ENCODE data around the gene CCR2.

Gene CCR2

DNA sequence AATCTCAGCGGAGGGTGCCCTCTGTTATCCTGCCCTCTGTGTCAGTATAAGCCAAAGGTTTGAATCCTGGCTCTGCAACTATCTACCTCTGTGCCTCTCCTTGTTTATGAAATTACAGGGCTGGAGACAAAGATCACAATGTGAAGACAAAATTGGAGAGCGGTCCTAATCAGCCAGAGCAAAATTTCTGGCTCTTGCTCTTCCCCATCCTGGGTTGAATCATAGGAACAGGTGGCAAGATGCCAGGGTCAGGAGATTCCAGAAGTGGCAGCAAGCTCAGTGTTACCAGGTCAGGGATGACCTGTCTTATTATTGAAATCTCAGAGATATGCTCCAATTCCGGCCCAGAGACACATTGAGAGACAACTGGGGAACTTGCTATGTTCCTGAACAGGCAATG, 2.3 kb upstream of the CCR2 start:
- TF ChIP-seq KLF7 (tag by site-specific recombination; IDR thresholded peaks at IDR 0.05; ENCODE audit: borderline replicate concordance): no peak
- no peaks in the 10 kb centered on the region for H3K9me3 ChIP-seq (ENCODE audit: control insufficient read depth, insufficient read depth, low read depth, low read length)
- no peaks in the 10 kb centered on the region for H3K4me1 ChIP-seq (ENCODE audit: control insufficient read depth, insufficient read depth, low read length)
- no peak overlapping the region for H3K4me3 ChIP-seq (ENCODE audit: low read depth, low read length)
- no peak overlapping the region for H3K27ac ChIP-seq (ENCODE audit: extremely low read depth, low read depth, low read length)
- no peaks in the 10 kb centered on the region for H3K36me3 ChIP-seq (ENCODE audit: control insufficient read depth in 2 of 2, insufficient read depth in 1 of 2, low read length in 2 of 2)
- POLR2A ChIA-PET: no interaction called here
- CTCF ChIA-PET: no interaction called here

DNA sequence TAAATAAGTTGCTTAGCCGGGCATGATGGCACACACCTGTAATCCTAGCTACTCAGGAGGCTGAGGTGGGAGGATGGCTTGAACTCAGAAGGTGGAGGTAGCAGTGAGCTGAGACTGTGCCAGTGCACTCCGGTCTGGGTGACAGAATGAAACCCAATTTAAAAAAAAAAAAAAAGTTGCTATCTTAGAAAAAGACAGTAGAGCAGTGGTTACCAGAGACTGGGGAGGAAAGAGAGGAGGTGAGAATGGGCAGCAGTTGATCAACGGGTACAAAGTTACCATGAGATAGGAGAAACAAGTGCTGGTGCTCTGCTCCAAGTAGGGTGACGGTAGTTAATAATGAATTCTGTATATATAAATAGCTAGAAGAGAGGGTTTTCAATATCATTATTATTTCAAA, 821 bp upstream of the CCR2 start:
- ChIA-PET CTCF (interaction anchor here (0.5 to 0.6 kb wide), 2 partner anchors 33 to 277 kb away, joined by 3 to 4 read pairs; no protein-coding TSS in a partner anchor), POLR2A (no interaction called here)
- Histone ChIP-seq H3K27ac (ENCODE audit: extremely low read depth, low read depth, low read length) (no peak overlapping the region), H3K4me3 (ENCODE audit: low read depth, low read length) (no peak overlapping the region), H3K9me3 (ENCODE audit: control insufficient read depth, insufficient read depth, low read depth, low read length) (no peaks in the 10 kb centered on the region), H3K4me1 (ENCODE audit: control insufficient read depth, insufficient read depth, low read length) (no peaks in the 10 kb centered on the region), H3K36me3 (ENCODE audit: control insufficient read depth in 2 of 2, insufficient read depth in 1 of 2, low read length in 2 of 2) (no peaks in the 10 kb centered on the region)
- TF ChIP-seq OSR2 (tag by site-specific recombination; IDR thresholded peaks at IDR 0.05) (no peak), TSHZ1 (tag by site-specific recombination; IDR thresholded peaks at IDR 0.05; ENCODE audit: borderline replicate concordance) (no peak)

DNA sequence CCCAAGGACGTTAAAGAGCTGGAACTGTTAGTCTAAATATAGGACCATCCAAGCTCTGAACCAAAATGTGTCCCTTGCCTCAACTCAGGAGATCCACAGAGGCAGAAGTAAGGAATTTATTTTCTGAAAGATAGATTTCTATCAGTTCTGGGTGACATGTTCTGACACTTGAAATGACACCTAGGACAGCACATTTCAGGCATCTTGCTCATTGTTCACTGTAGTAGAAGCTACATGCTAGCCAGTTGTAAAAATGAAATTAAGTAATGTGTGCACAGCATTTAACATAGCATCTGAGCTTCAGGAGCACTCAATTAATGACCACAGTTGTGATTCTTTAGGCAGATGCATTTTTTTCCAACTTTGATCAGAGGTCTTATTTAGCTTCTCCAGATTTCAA, 567 bp downstream of the CCR2 start:
- TF ChIP-seq ZNF24 (tag by site-specific recombination; IDR thresholded peaks at IDR 0.05): no peak
- no peak for TF ChIP-seq ZNF843 (tag by site-specific recombination; IDR thresholded peaks at IDR 0.05)
- TF ChIP-seq ZNF26 (tag by site-specific recombination; IDR thresholded peaks at IDR 0.05): no peak
- no peak for TF ChIP-seq ZNF2 (tag by site-specific recombination; IDR thresholded peaks at IDR 0.05)
- TF ChIP-seq PRDM6 (tag by site-specific recombination; IDR thresholded peaks at IDR 0.05): no peak
- TF ChIP-seq ZBTB20 (tag by site-specific recombination; IDR thresholded peaks at IDR 0.05): no peak
- no peak for TF ChIP-seq ZNF133 (tag by site-specific recombination; IDR thresholded peaks at IDR 0.05)
- no peak for TF ChIP-seq ZSCAN16 (tag by site-specific recombination; IDR thresholded peaks at IDR 0.05)
- TF ChIP-seq ZFP3 (tag by site-specific recombination; IDR thresholded peaks at IDR 0.05; ENCODE audit: low read depth): no peak
- Histone ChIP-seq H3K9me3 (ENCODE audit: control insufficient read depth, insufficient read depth, low read depth, low read length) (no peaks in the 10 kb centered on the region), H3K4me3 (ENCODE audit: low read depth, low read length) (no peak overlapping the region), H3K36me3 (ENCODE audit: control insufficient read depth in 2 of 2, insufficient read depth in 1 of 2, low read length in 2 of 2) (no peaks in the 10 kb centered on the region), H3K4me1 (ENCODE audit: control insufficient read depth, insufficient read depth, low read length) (no peaks in the 10 kb centered on the region), H3K27ac (ENCODE audit: extremely low read depth, low read depth, low read length) (no peak overlapping the region)
- ChIA-PET POLR2A (no interaction called here), CTCF (interaction anchor here (1.4 kb wide), 1 partner anchor 14 kb away, joined by 4 read pairs; no protein-coding TSS in a partner anchor)

DNA sequence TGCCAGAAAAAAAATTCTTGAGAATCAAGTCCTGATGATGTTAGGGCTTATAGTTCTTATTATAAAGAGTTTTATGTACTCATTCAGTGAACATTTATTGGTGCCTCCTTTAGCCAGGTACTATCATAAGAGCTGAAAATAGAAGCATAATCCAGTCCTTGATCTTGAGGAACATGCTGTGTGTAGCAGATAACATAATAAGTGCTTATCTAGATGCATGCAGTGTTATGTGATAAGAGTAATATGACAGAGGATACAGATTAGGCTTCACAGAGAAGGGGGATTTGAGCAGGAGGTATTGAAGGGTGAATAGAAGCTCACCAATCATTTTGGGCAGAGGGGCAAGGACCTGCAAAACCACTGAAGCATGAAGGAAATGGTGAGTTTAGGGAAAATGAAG, 1.1 kb downstream of the CCR2 start:
- TF ChIP-seq ZNF518A (tag by site-specific recombination; conservative IDR thresholded peaks at IDR 0.05; ENCODE audit: low read depth) (no peak), ZFP3 (tag by site-specific recombination; IDR thresholded peaks at IDR 0.05; ENCODE audit: low read depth) (peak; percentile 59; the same call in 1 of the 2 replicates), HOXD13 (CRISPR knock-in tag; IDR thresholded peaks at IDR 0.05; ENCODE audit: borderline replicate concordance) (no peak), ZNF654 (tag by site-specific recombination; IDR thresholded peaks at IDR 0.05; ENCODE audit: low read depth) (no peak)
- H3K4me3 ChIP-seq (ENCODE audit: low read depth, low read length): no peak overlapping the region
- H3K9me3 ChIP-seq (ENCODE audit: control insufficient read depth, insufficient read depth, low read depth, low read length): no peaks in the 10 kb centered on the region
- ChIA-PET POLR2A (no interaction called here), CTCF (interaction anchor here (1.4 kb wide), 1 partner anchor 14 kb away, joined by 4 read pairs; no protein-coding TSS in a partner anchor)
- no peak overlapping the region for H3K27ac ChIP-seq (ENCODE audit: extremely low read depth, low read depth, low read length)
- H3K4me1 ChIP-seq (ENCODE audit: control insufficient read depth, insufficient read depth, low read length): no peaks in the 10 kb centered on the region
- no peaks in the 10 kb centered on the region for H3K36me3 ChIP-seq (ENCODE audit: control insufficient read depth in 2 of 2, insufficient read depth in 1 of 2, low read length in 2 of 2)

Data from HEK293 (cell line).